ENCODE measurements around the gene RNF26.
A peak's percentile ranks its signal among the peaks of the same experiment; 100 is the strongest.
"Not testable (repeated sequence)": the region's sequence is repeated elsewhere in the genome, so short reads cannot be mapped to it uniquely, and the experiment has no call there.

RNF26 gene

DNA sequence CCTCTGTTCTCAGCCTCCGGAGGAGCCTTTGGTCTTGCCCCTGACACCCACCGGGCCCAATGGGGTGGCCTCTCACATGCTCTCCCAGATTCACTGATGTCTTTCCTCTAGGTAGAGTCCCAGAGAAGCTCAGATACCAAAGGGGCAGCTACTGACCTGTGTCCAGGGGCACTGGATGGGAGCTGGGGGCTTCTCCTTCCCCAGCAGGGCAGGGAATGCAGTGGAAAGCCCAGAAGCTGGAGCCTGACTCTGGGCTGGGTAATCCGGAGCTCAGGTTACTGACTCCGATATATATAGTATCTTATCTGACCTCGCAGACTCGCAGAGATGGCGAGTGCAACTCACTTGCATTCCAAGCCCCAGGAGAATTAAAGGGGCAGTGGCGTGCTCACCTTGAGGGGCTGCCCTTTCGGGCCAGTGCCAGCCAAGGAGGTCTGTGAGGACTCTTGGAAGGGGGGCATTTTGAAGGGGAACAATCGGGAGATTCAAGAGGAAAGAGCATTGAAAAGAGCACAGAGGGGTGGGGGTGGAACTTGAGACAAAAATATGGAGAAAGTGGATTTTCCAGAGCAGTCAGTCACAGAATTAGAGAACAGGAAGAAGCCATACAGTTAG lies 44.6 kb downstream of the RNF26 start:
- no peaks in the 10 kb centered on the region for H3K36me3 ChIP-seq (ENCODE audit: insufficient read depth, low read length)
- no peaks in the 10 kb centered on the region for H3K9me3 ChIP-seq (ENCODE audit: low read depth, low read length)
- H3K27ac ChIP-seq: 0 out of 2 replicates have a peak overlapping the region, but pooled peaks have one; percentile 46
- H3K9ac ChIP-seq (ENCODE audit: insufficient read length): no peak overlapping the region
- TF ChIP-seq EZH2 (IDR thresholded peaks at IDR 0.05) (no peak), POLR2AphosphoS5 (IDR thresholded peaks at IDR 0.05; ENCODE audit: borderline replicate concordance, low read depth, low read length) (no peak), FOXP2 (optimal IDR thresholded peaks at IDR 0.05; ENCODE audit: control extremely low read depth, extremely low read length, insufficient read depth) (no peak)
- no peak for DNase-seq (ENCODE audit: low read depth, low spot score)
- H3K4me3 ChIP-seq: no peak overlapping the region

GRCh38 chr11:119380160-119380826 lies 46.0 kb downstream of the RNF26 start:
- no peak for TF ChIP-seq FOXP2 (optimal IDR thresholded peaks at IDR 0.05; ENCODE audit: control extremely low read depth, extremely low read length, insufficient read depth)
- TF ChIP-seq EZH2 (IDR thresholded peaks at IDR 0.05): no peak
- TF ChIP-seq POLR2AphosphoS5 (IDR thresholded peaks at IDR 0.05; ENCODE audit: borderline replicate concordance, low read depth, low read length): no peak
- peak overlapping the region; percentile 98 for H3K4me3 ChIP-seq
- H3K27ac ChIP-seq: no peak overlapping the region
- no peak for DNase-seq (ENCODE audit: low read depth, low spot score)
- no peaks in the 10 kb centered on the region for H3K9me3 ChIP-seq (ENCODE audit: low read depth, low read length)
- peak overlapping the region; percentile 84 for H3K9ac ChIP-seq (ENCODE audit: insufficient read length)
- no peaks in the 10 kb centered on the region for H3K36me3 ChIP-seq (ENCODE audit: insufficient read depth, low read length)

- DNase-seq (ENCODE audit: low read depth, low spot score): no peak
- H3K36me3 ChIP-seq (ENCODE audit: insufficient read depth, low read length): no peaks in the 10 kb centered on the region
- TF ChIP-seq FOXP2 (optimal IDR thresholded peaks at IDR 0.05; ENCODE audit: control extremely low read depth, extremely low read length, insufficient read depth) (no peak), POLR2AphosphoS5 (IDR thresholded peaks at IDR 0.05; ENCODE audit: borderline replicate concordance, low read depth, low read length) (no peak), EZH2 (IDR thresholded peaks at IDR 0.05) (no peak)
- peak overlapping the region; percentile 98 for H3K4me3 ChIP-seq
- no peak overlapping the region for H3K27ac ChIP-seq
- peak overlapping the region; percentile 84 for H3K9ac ChIP-seq (ENCODE audit: insufficient read length)
- H3K9me3 ChIP-seq (ENCODE audit: low read depth, low read length): no peaks in the 10 kb centered on the region
Measured at GRCh38 chr11:119380827-119381180, 46.5 kb downstream of the RNF26 start.

GRCh38 chr11:119381181-119381988 lies 47.1 kb downstream of the RNF26 start, which contains the start of gene USP2:
TSS of gene USP2 (minus strand) at chr11:119381690. CDS start at chr11:119373480, 8,210 bp downstream.
- H3K9me3 ChIP-seq (ENCODE audit: low read depth, low read length): no peaks in the 10 kb centered on the region
- DNase-seq (ENCODE audit: low read depth, low spot score): peak; percentile 72
- H3K9ac ChIP-seq (ENCODE audit: insufficient read length): peak within 1 kb of the TSS; percentile 84
- no peak within 1 kb of the TSS for H3K27ac ChIP-seq
- peak; percentile 19; the same call in 1 of the 2 replicates for TF ChIP-seq POLR2AphosphoS5 (IDR thresholded peaks at IDR 0.05; ENCODE audit: borderline replicate concordance, low read depth, low read length)
- no peak for TF ChIP-seq EZH2 (IDR thresholded peaks at IDR 0.05)
- TF ChIP-seq FOXP2 (optimal IDR thresholded peaks at IDR 0.05; ENCODE audit: control extremely low read depth, extremely low read length, insufficient read depth): peak; percentile 65
- H3K4me3 ChIP-seq: peak within 1 kb of the TSS; percentile 98
- no peaks in the 10 kb centered on the region for H3K36me3 ChIP-seq (ENCODE audit: insufficient read depth, low read length)

GRCh38 chr11:119382101-119382500 lies 47.8 kb downstream of the RNF26 start:
- Histone ChIP-seq H3K36me3 (ENCODE audit: insufficient read depth, low read length) (no peaks in the 10 kb centered on the region), H3K27ac (no peak overlapping the region), H3K4me3 (peak overlapping the region; percentile 98), H3K9me3 (ENCODE audit: low read depth, low read length) (no peaks in the 10 kb centered on the region), H3K9ac (ENCODE audit: insufficient read length) (peak overlapping the region; percentile 33)
- DNase-seq (ENCODE audit: low read depth, low spot score): no peak
- TF ChIP-seq POLR2AphosphoS5 (IDR thresholded peaks at IDR 0.05; ENCODE audit: borderline replicate concordance, low read depth, low read length) (no peak), FOXP2 (optimal IDR thresholded peaks at IDR 0.05; ENCODE audit: control extremely low read depth, extremely low read length, insufficient read depth) (no peak), EZH2 (IDR thresholded peaks at IDR 0.05) (no peak)

DNA sequence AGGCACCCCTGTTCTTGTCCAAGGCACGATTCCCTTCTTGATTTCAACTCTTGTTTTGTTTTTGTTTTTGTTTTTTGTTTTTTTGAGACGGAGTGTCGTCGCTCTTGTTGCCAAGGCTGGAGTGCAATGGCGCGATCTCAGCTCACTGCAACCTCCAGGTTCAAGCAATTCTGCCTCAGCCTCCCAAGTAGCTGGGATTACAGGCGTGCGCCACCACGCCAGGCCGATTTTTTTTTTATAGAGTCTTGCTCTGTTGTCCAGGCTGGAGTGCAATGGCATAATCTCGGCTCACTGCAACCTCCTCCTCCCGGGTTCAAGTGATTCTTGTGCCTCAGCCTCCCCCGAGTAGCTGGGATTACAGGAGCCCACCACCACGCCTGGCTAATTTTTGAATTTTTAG lies 48.2 kb downstream of the RNF26 start:
- H3K9me3 ChIP-seq (ENCODE audit: low read depth, low read length); H3K36me3 ChIP-seq (ENCODE audit: insufficient read depth, low read length); H3K27ac ChIP-seq; DNase-seq (ENCODE audit: low read depth, low spot score); H3K9ac ChIP-seq (ENCODE audit: insufficient read length); H3K4me3 ChIP-seq: not testable (repeated sequence)

GRCh38 chr11:119384332-119384731 lies 50.0 kb downstream of the RNF26 start:
- DNase-seq (ENCODE audit: low read depth, low spot score): no peak
- Histone ChIP-seq H3K27ac (no peak overlapping the region), H3K36me3 (ENCODE audit: insufficient read depth, low read length) (no peaks in the 10 kb centered on the region), H3K9ac (ENCODE audit: insufficient read length) (no peak overlapping the region), H3K9me3 (ENCODE audit: low read depth, low read length) (no peaks in the 10 kb centered on the region), H3K4me3 (no peak overlapping the region)
- TF ChIP-seq FOXP2 (optimal IDR thresholded peaks at IDR 0.05; ENCODE audit: control extremely low read depth, extremely low read length, insufficient read depth) (no peak), EZH2 (IDR thresholded peaks at IDR 0.05) (no peak), POLR2AphosphoS5 (IDR thresholded peaks at IDR 0.05; ENCODE audit: borderline replicate concordance, low read depth, low read length) (no peak)

Measured in SK-N-MC (cell line).